ENCODE measurements around the gene MRPS35. TPM values are rescaled to one million over a fixed set of nuclear protein-coding genes. Genes with fewer than 3 reads are reported as not detected.

MRPS35 gene
- total and polyA plus RNA-seq, 2 experiments from 2014 or later: 58.1 to 58.7 TPM

DNA sequence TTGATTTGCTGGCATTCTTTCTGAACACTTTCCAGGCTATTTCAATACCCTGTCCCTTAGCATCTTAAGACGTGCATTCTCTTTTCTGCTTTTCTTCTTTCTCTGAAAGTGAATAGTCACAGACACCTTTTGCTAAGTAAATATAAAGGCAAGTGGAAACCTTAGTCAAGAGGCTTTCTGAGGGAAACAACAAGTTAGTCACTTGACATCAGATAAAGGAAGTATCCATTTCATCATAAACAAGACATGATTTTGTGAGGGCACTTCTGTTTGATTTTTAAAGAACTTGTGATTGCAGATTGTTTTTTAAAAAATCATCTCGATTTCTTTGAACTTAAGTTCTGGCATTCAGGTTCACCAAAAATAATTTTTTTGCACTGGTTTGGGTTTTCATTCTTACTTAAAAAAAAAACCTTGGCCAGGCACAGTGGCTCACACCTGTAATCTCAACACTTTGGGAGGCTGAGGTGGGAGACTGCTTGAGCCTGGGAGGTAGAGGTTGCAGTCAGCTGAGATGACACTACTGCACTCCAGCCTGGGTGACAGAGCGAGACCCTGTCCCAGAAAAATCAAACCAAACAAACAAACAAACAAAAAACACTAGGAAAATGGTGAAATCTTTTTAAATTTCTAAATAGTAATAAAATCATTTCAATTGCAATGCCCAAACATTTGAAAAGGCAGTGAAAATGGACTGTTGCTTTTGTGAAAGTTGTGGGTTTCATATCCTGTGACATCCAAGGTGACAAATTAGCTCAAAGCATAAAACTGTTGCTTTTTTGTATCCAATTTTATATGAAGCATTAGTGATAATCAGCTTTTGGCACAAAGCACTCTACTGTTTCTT is 61.1 kb downstream of the MRPS35 start:
- no peak for ATAC-seq
- no peaks in the 10 kb centered on the region for H3K9me2 ChIP-seq (ENCODE audit: insufficient read depth)

More for the DNA sequence above, 61.1 kb downstream of the MRPS35 start:
- Histone ChIP-seq H3K4me3 (no peak overlapping the region), H3K4me1 (ENCODE audit: insufficient read depth) (no peaks in the 10 kb centered on the region), H2AFZ (no peak overlapping the region), H3K36me3 (ENCODE audit: insufficient read depth) (no peaks in the 10 kb centered on the region), H3K27me3 (ENCODE audit: insufficient read depth) (no peaks in the 10 kb centered on the region), H3F3A (replicated peaks; ENCODE audit: low read depth) (no peaks in the 10 kb centered on the region), H4K20me1 (replicated peaks; ENCODE audit: insufficient read depth) (no peaks in the 10 kb centered on the region), H3K27ac (ENCODE audit: low read depth) (no peak overlapping the region), H3K4me2 (no peak overlapping the region), H3K79me2 (replicated peaks; ENCODE audit: insufficient read depth) (no peaks in the 10 kb centered on the region)
- Mint-ChIP-seq H3K4me1 (no peaks in the 10 kb centered on the region), H3K27me3 (ENCODE audit: insufficient read depth, low read depth, poor library complexity) (peaks cover 2% of the 10 kb centered on the region), H3K36me3 (ENCODE audit: low read depth) (no peaks in the 10 kb centered on the region), H3K4me3 (no peak overlapping the region), H3K9me3 (no peaks in the 10 kb centered on the region), H3K27ac (no peak overlapping the region)
- DNase-seq (ENCODE audit: low spot score): no peak
- TF ChIP-seq CREB1 (CRISPR knock-in tag; IDR thresholded peaks at IDR 0.05; ENCODE audit: low read depth) (no peak), POLR2AphosphoS5 (IDR thresholded peaks at IDR 0.05; ENCODE audit: low read depth) (no peak), STAT1 (IDR thresholded peaks at IDR 0.05; ENCODE audit: unreplicated experiment) (no peak), ZNF114 (CRISPR knock-in tag; IDR thresholded peaks at IDR 0.05) (no peak), JUNB (IDR thresholded peaks at IDR 0.05; ENCODE audit: unreplicated experiment) (no peak), ZNF462 (CRISPR knock-in tag; IDR thresholded peaks at IDR 0.05) (no peak), EZH2 (IDR thresholded peaks at IDR 0.05; ENCODE audit: low read depth, unreplicated experiment) (no peak), NANOG (IDR thresholded peaks at IDR 0.05; ENCODE audit: borderline replicate concordance) (no peak), EZH2phosphoT487 (IDR thresholded peaks at IDR 0.05; ENCODE audit: unreplicated experiment) (no peak), ZNF331 (CRISPR knock-in tag; IDR thresholded peaks at IDR 0.05; ENCODE audit: low read depth) (no peak)
- TF ChIP-seq, protein P1, sequence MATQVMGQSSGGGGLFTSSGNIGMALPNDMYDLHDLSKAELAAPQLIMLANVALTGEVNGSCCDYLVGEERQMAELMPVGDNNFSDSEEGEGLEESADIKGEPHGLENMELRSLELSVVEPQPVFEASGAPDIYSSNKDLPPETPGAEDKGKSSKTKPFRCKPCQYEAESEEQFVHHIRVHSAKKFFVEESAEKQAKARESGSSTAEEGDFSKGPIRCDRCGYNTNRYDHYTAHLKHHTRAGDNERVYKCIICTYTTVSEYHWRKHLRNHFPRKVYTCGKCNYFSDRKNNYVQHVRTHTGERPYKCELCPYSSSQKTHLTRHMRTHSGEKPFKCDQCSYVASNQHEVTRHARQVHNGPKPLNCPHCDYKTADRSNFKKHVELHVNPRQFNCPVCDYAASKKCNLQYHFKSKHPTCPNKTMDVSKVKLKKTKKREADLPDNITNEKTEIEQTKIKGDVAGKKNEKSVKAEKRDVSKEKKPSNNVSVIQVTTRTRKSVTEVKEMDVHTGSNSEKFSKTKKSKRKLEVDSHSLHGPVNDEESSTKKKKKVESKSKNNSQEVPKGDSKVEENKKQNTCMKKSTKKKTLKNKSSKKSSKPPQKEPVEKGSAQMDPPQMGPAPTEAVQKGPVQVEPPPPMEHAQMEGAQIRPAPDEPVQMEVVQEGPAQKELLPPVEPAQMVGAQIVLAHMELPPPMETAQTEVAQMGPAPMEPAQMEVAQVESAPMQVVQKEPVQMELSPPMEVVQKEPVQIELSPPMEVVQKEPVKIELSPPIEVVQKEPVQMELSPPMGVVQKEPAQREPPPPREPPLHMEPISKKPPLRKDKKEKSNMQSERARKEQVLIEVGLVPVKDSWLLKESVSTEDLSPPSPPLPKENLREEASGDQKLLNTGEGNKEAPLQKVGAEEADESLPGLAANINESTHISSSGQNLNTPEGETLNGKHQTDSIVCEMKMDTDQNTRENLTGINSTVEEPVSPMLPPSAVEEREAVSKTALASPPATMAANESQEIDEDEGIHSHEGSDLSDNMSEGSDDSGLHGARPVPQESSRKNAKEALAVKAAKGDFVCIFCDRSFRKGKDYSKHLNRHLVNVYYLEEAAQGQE (IDR thresholded peaks at IDR 0.05; ENCODE audit: unreplicated experiment): no peak
- TF ChIP-seq, protein P2, sequence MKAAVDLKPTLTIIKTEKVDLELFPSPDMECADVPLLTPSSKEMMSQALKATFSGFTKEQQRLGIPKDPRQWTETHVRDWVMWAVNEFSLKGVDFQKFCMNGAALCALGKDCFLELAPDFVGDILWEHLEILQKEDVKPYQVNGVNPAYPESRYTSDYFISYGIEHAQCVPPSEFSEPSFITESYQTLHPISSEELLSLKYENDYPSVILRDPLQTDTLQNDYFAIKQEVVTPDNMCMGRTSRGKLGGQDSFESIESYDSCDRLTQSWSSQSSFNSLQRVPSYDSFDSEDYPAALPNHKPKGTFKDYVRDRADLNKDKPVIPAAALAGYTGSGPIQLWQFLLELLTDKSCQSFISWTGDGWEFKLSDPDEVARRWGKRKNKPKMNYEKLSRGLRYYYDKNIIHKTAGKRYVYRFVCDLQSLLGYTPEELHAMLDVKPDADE (IDR thresholded peaks at IDR 0.05): no peak
- TF ChIP-seq, protein P3, sequence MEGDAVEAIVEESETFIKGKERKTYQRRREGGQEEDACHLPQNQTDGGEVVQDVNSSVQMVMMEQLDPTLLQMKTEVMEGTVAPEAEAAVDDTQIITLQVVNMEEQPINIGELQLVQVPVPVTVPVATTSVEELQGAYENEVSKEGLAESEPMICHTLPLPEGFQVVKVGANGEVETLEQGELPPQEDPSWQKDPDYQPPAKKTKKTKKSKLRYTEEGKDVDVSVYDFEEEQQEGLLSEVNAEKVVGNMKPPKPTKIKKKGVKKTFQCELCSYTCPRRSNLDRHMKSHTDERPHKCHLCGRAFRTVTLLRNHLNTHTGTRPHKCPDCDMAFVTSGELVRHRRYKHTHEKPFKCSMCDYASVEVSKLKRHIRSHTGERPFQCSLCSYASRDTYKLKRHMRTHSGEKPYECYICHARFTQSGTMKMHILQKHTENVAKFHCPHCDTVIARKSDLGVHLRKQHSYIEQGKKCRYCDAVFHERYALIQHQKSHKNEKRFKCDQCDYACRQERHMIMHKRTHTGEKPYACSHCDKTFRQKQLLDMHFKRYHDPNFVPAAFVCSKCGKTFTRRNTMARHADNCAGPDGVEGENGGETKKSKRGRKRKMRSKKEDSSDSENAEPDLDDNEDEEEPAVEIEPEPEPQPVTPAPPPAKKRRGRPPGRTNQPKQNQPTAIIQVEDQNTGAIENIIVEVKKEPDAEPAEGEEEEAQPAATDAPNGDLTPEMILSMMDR (conservative IDR thresholded peaks at IDR 0.05; ENCODE audit: low read depth in 2 of 2): no peak
